WTC11 (cell line): ENCODE results near the gene LCMT2. TPM values are rescaled to one million over a fixed set of nuclear protein-coding genes. Genes with fewer than 3 reads are reported as not detected.

Source experiments
- ATAC-seq: fragments of 200-7000 bp; cut with Tn5 transposase; 2 replicates; pipeline ENCODE4 v1.10.0; 2021; ENCODE audit warnings: mild to moderate bottlenecking, moderate library complexity
- CTCF ChIA-PET: fragments of 300-600 bp; sonication (Branson Sonifier 250); formaldehyde crosslinking; loops from one replicate; lab custom pipeline; 2021; ENCODE audit warnings: antibody characterized with exemption; lab: Charles Lee
- POLR2A ChIA-PET: fragments of 350-600 bp; sonication (Branson Sonifier 250); formaldehyde crosslinking; loops from one replicate; lab custom pipeline; 2021; ENCODE audit warnings: antibody characterized with exemption; lab: Charles Lee
- DNase-seq: peaks from one replicate; pipeline ENCODE4 v3.0.0; 2021; ENCODE audit warnings: low spot score
- H3K27ac Mint-ChIP-seq: 2 replicates; pipeline ENCODE4 v1.8.0; 2021; ENCODE audit warnings: mixed read lengths
- H3K27me3 Mint-ChIP-seq: 2 replicates; pipeline ENCODE4 v1.8.0; 2021; ENCODE audit warnings: low read depth, mild to moderate bottlenecking, moderate library complexity, mixed read lengths
- H3K36me3 Mint-ChIP-seq: 2 replicates; pipeline ENCODE4 v1.8.0; 2021; ENCODE audit warnings: mixed read lengths
- H3K4me1 Mint-ChIP-seq: 2 replicates; pipeline ENCODE4 v1.8.0; 2022; ENCODE audit warnings: mixed read lengths
- H3K4me3 Mint-ChIP-seq: 2 replicates; pipeline ENCODE4 v1.8.0; 2021; ENCODE audit warnings: mild to moderate bottlenecking, moderate library complexity, mixed read lengths
- H3K9me3 Mint-ChIP-seq: 2 replicates; pipeline ENCODE4 v1.8.0; 2021; ENCODE audit warnings: mixed read lengths
- EMX1 ChIP-seq: fragments of 250-450 bp; sonication (Bioruptor Pico); IDR thresholded peaks from 2 replicates; pipeline ENCODE4 v1.8.0; 2021; ENCODE audit warnings: mild to moderate bottlenecking
- FOXK1 ChIP-seq: sonication (generic); formaldehyde crosslinking; IDR thresholded peaks from 2 replicates; pipeline ENCODE4 v1.8.0; 2022; ENCODE audit warnings: mild to moderate bottlenecking, moderate library complexity, missing genetic modification reagents
- FOXP1 ChIP-seq: sonication (generic); formaldehyde crosslinking; IDR thresholded peaks from 2 replicates; pipeline ENCODE4 v1.8.0; 2022; ENCODE audit warnings: missing genetic modification reagents, mild to moderate bottlenecking, moderate library complexity, borderline replicate concordance
- MXD4 ChIP-seq: fragments of 250-450 bp; sonication (Bioruptor Pico); IDR thresholded peaks from 2 replicates; pipeline ENCODE4 v1.8.0; 2021; ENCODE audit warnings: mild to moderate bottlenecking, moderate library complexity, borderline replicate concordance
- NFYB ChIP-seq: sonication (generic); formaldehyde crosslinking; conservative IDR thresholded peaks from 2 replicates; pipeline ENCODE4 v1.8.0; 2022; ENCODE audit warnings: low read depth, missing genetic modification reagents
- NR2C2 ChIP-seq: sonication (generic); formaldehyde crosslinking; IDR thresholded peaks from 2 replicates; pipeline ENCODE4 v1.8.0; 2022; ENCODE audit warnings: mild to moderate bottlenecking, missing genetic modification reagents
- OVOL2 ChIP-seq: fragments of 250-450 bp; sonication (Bioruptor Pico); IDR thresholded peaks from 2 replicates; pipeline ENCODE4 v1.9.0; 2021; ENCODE audit warnings: mild to moderate bottlenecking, borderline replicate concordance
- PRDM15 ChIP-seq: sonication (generic); formaldehyde crosslinking; IDR thresholded peaks from 2 replicates; pipeline ENCODE4 v1.8.0; 2022; ENCODE audit warnings: missing genetic modification reagents
- SMAD3 ChIP-seq: sonication (generic); formaldehyde crosslinking; IDR thresholded peaks from 2 replicates; pipeline ENCODE4 v1.8.0; 2022; ENCODE audit warnings: missing genetic modification reagents, mild to moderate bottlenecking, borderline replicate concordance
- SMAD4 ChIP-seq: sonication (generic); formaldehyde crosslinking; IDR thresholded peaks from 2 replicates; pipeline ENCODE4 v1.8.0; 2022; ENCODE audit warnings: mild to moderate bottlenecking, missing genetic modification reagents
- SOX15 ChIP-seq: fragments of 250-450 bp; sonication (Bioruptor Pico); IDR thresholded peaks from 2 replicates; pipeline ENCODE4 v1.9.0; 2021; ENCODE audit warnings: mild to moderate bottlenecking
- SP1 ChIP-seq: sonication (generic); formaldehyde crosslinking; conservative IDR thresholded peaks from 2 replicates; pipeline ENCODE4 v1.8.1; 2022; ENCODE audit warnings: missing genetic modification reagents
- TEAD1 ChIP-seq: sonication (generic); formaldehyde crosslinking; IDR thresholded peaks from 2 replicates; pipeline ENCODE4 v1.8.0; 2022; ENCODE audit warnings: mild to moderate bottlenecking, missing genetic modification reagents
- TEAD4 ChIP-seq: sonication (generic); formaldehyde crosslinking; IDR thresholded peaks from 2 replicates; pipeline ENCODE4 v1.8.0; 2022; ENCODE audit warnings: mild to moderate bottlenecking, missing genetic modification reagents
- TP53 ChIP-seq: sonication (generic); formaldehyde crosslinking; IDR thresholded peaks from 2 replicates; pipeline ENCODE4 v1.8.1; 2023; ENCODE audit warnings: mild to moderate bottlenecking, missing genetic modification reagents
- ZNF317 ChIP-seq: sonication (generic); formaldehyde crosslinking; IDR thresholded peaks from 2 replicates; pipeline ENCODE4 v1.8.1; 2023; ENCODE audit warnings: low read depth, mild to moderate bottlenecking, moderate library complexity, missing genetic modification reagents, borderline replicate concordance
- ZNF423 ChIP-seq: fragments of 250-450 bp; sonication (Bioruptor Pico); IDR thresholded peaks from 2 replicates; pipeline ENCODE4 v2.1.2; 2022; ENCODE audit warnings: mild to moderate bottlenecking, moderate library complexity
- ZNF671 ChIP-seq: fragments of 250-450 bp; sonication (Bioruptor Pico); IDR thresholded peaks from 2 replicates; pipeline ENCODE4 v1.8.0; 2021; ENCODE audit warnings: mild to moderate bottlenecking
- total RNA-seq: library from RNA; stranded (reverse); gene quantifications from 3 replicates; pipeline ENCODE4 v1.2.3, GENCODE V29; 2021
- TF ChIP-seq, protein P1 (sequence below): fragments of 200-600 bp; IDR thresholded peaks from 2 replicates; pipeline ENCODE4 v1.8.0; 2022; ENCODE audit warnings: antibody characterized with exemption
- TF ChIP-seq, protein P2 (sequence below): sonication (generic); formaldehyde crosslinking; IDR thresholded peaks from 2 replicates; pipeline ENCODE4 v1.8.1; 2022; ENCODE audit warnings: low read depth, missing genetic modification reagents, borderline replicate concordance
- TF ChIP-seq, protein P3 (sequence below): sonication (generic); formaldehyde crosslinking; conservative IDR thresholded peaks from 2 replicates; pipeline ENCODE4 v1.8.1; 2022; ENCODE audit warnings: mild to moderate bottlenecking, missing genetic modification reagents
- TF ChIP-seq, protein P4 (sequence below): fragments of 250-450 bp; sonication (Bioruptor Pico); IDR thresholded peaks from 2 replicates; pipeline ENCODE4 v1.8.0; 2021; ENCODE audit warnings: mild to moderate bottlenecking
- TF ChIP-seq, protein P5 (sequence below): sonication (generic); formaldehyde crosslinking; IDR thresholded peaks from 2 replicates; pipeline ENCODE4 v1.8.0; 2022; ENCODE audit warnings: mild to moderate bottlenecking, missing genetic modification reagents
- TF ChIP-seq, protein P6 (sequence below): sonication (generic); formaldehyde crosslinking; IDR thresholded peaks from 2 replicates; pipeline ENCODE4 v1.8.1; 2023; ENCODE audit warnings: mild to moderate bottlenecking, missing genetic modification reagents, borderline replicate concordance

LCMT2 gene
- total RNA-seq, 1 experiment from 2014 or later, result 7.6 TPM

DNA sequence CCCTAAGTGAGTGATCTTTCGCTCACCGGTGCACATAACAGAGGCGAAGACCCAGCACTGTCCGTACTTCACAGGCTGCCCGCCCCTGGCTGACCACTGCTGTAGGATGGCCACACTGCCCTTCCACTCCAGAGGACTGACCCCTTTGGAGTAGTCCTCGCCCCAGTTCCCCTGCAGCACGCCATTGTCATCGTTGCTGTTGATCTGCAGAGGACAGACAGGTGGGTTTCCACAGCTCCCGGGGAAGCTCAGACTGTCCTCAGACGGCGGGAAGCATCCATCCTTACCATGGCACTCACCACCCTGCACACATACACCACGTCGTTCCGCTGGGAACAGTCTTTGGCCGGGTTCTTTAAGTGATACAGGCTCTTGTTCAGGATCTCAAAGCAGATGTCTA lies 43.1 kb downstream of the LCMT2 start:
- ChIA-PET POLR2A (no interaction called here), CTCF (interaction anchor here (0.5 to 4.6 kb wide), 4 partner anchors 61 to 627 kb away, joined by 3 to 101 read pairs (median 44); no protein-coding TSS in a partner anchor)
- Mint-ChIP-seq H3K4me1 (no peaks in the 10 kb centered on the region), H3K36me3 (no peaks in the 10 kb centered on the region), H3K9me3 (no peaks in the 10 kb centered on the region), H3K4me3 (no peak overlapping the region), H3K27ac (no peak overlapping the region), H3K27me3 (peaks cover 4% of the 10 kb centered on the region)
- no peak for DNase-seq
- no peak for TF ChIP-seq TEAD1 (CRISPR knock-in tag)
- no peak for TF ChIP-seq SP1 (CRISPR knock-in tag)
- TF ChIP-seq EMX1, result no peak
- TF ChIP-seq ZNF317 (CRISPR knock-in tag), result no peak
- TF ChIP-seq SMAD3 (CRISPR knock-in tag), result no peak
- TF ChIP-seq, protein P1, sequence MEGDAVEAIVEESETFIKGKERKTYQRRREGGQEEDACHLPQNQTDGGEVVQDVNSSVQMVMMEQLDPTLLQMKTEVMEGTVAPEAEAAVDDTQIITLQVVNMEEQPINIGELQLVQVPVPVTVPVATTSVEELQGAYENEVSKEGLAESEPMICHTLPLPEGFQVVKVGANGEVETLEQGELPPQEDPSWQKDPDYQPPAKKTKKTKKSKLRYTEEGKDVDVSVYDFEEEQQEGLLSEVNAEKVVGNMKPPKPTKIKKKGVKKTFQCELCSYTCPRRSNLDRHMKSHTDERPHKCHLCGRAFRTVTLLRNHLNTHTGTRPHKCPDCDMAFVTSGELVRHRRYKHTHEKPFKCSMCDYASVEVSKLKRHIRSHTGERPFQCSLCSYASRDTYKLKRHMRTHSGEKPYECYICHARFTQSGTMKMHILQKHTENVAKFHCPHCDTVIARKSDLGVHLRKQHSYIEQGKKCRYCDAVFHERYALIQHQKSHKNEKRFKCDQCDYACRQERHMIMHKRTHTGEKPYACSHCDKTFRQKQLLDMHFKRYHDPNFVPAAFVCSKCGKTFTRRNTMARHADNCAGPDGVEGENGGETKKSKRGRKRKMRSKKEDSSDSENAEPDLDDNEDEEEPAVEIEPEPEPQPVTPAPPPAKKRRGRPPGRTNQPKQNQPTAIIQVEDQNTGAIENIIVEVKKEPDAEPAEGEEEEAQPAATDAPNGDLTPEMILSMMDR, result no peak
- TF ChIP-seq NR2C2 (CRISPR knock-in tag), result no peak
- no peak for TF ChIP-seq NFYB (CRISPR knock-in tag)
- TF ChIP-seq TP53, result no peak
- TF ChIP-seq, protein P2, sequence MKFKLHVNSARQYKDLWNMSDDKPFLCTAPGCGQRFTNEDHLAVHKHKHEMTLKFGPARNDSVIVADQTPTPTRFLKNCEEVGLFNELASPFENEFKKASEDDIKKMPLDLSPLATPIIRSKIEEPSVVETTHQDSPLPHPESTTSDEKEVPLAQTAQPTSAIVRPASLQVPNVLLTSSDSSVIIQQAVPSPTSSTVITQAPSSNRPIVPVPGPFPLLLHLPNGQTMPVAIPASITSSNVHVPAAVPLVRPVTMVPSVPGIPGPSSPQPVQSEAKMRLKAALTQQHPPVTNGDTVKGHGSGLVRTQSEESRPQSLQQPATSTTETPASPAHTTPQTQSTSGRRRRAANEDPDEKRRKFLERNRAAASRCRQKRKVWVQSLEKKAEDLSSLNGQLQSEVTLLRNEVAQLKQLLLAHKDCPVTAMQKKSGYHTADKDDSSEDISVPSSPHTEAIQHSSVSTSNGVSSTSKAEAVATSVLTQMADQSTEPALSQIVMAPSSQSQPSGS (CRISPR knock-in tag), result no peak
- TF ChIP-seq, protein P3, sequence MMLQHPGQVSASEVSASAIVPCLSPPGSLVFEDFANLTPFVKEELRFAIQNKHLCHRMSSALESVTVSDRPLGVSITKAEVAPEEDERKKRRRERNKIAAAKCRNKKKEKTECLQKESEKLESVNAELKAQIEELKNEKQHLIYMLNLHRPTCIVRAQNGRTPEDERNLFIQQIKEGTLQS (CRISPR knock-in tag), result no peak
- TF ChIP-seq SMAD4 (CRISPR knock-in tag), result no peak
- TF ChIP-seq, protein P4, sequence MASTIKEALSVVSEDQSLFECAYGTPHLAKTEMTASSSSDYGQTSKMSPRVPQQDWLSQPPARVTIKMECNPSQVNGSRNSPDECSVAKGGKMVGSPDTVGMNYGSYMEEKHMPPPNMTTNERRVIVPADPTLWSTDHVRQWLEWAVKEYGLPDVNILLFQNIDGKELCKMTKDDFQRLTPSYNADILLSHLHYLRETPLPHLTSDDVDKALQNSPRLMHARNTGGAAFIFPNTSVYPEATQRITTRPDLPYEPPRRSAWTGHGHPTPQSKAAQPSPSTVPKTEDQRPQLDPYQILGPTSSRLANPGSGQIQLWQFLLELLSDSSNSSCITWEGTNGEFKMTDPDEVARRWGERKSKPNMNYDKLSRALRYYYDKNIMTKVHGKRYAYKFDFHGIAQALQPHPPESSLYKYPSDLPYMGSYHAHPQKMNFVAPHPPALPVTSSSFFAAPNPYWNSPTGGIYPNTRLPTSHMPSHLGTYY (CRISPR knock-in tag), result no peak
- no peak for TF ChIP-seq FOXP1 (CRISPR knock-in tag)
- TF ChIP-seq, protein P5, sequence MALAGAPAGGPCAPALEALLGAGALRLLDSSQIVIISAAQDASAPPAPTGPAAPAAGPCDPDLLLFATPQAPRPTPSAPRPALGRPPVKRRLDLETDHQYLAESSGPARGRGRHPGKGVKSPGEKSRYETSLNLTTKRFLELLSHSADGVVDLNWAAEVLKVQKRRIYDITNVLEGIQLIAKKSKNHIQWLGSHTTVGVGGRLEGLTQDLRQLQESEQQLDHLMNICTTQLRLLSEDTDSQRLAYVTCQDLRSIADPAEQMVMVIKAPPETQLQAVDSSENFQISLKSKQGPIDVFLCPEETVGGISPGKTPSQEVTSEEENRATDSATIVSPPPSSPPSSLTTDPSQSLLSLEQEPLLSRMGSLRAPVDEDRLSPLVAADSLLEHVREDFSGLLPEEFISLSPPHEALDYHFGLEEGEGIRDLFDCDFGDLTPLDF (CRISPR knock-in tag), result no peak
- TF ChIP-seq ZNF423, result no peak
- no peak for TF ChIP-seq TEAD4 (CRISPR knock-in tag)
- no peak for ATAC-seq

DNA sequence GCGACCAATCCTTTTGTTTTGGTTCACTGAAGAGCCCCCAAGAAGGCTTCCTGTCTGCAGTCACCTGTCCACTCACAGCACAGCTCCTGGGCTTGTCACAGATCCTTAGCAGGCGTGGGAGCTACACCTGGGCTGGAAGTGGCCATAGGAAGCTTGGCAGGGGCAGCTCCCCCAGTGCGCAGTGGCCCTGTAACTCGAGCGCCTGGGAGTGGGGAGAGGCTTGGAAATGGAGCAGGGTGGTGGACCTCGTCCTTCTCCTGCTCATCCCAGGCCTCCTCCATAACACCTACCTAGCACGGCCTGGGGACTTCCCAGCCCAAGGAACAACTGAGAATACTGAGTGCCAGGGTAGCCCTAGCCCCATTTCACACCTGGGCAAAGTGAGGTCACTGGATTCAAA lies 44.3 kb downstream of the LCMT2 start:
- Mint-ChIP-seq H3K4me1 (no peaks in the 10 kb centered on the region), H3K27me3 (peaks cover 4% of the 10 kb centered on the region), H3K4me3 (no peak overlapping the region), H3K9me3 (no peaks in the 10 kb centered on the region), H3K36me3 (no peaks in the 10 kb centered on the region), H3K27ac (no peak overlapping the region)
- DNase-seq (no peak), ATAC-seq (no peak)
- CTCF ChIA-PET, result interaction anchor here (0.6 to 4.6 kb wide), 36 partner anchors 9 to 666 kb away, joined by 3 to 101 read pairs (median 4); partner anchors contain the start of genes CCNDBP1 and TGM5
- POLR2A ChIA-PET, result no interaction called here
- no peak for TF ChIP-seq MXD4 (CRISPR knock-in tag)
- TF ChIP-seq SOX15 (CRISPR knock-in tag), result no peak
- no peak for TF ChIP-seq PRDM15 (CRISPR knock-in tag)
- TF ChIP-seq NR2C2 (CRISPR knock-in tag), result no peak
- TF ChIP-seq, protein P6, sequence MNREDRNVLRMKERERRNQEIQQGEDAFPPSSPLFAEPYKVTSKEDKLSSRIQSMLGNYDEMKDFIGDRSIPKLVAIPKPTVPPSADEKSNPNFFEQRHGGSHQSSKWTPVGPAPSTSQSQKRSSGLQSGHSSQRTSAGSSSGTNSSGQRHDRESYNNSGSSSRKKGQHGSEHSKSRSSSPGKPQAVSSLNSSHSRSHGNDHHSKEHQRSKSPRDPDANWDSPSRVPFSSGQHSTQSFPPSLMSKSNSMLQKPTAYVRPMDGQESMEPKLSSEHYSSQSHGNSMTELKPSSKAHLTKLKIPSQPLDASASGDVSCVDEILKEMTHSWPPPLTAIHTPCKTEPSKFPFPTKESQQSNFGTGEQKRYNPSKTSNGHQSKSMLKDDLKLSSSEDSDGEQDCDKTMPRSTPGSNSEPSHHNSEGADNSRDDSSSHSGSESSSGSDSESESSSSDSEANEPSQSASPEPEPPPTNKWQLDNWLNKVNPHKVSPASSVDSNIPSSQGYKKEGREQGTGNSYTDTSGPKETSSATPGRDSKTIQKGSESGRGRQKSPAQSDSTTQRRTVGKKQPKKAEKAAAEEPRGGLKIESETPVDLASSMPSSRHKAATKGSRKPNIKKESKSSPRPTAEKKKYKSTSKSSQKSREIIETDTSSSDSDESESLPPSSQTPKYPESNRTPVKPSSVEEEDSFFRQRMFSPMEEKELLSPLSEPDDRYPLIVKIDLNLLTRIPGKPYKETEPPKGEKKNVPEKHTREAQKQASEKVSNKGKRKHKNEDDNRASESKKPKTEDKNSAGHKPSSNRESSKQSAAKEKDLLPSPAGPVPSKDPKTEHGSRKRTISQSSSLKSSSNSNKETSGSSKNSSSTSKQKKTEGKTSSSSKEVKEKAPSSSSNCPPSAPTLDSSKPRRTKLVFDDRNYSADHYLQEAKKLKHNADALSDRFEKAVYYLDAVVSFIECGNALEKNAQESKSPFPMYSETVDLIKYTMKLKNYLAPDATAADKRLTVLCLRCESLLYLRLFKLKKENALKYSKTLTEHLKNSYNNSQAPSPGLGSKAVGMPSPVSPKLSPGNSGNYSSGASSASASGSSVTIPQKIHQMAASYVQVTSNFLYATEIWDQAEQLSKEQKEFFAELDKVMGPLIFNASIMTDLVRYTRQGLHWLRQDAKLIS, result no peak
- TF ChIP-seq ZNF671 (CRISPR knock-in tag), result no peak
- TF ChIP-seq OVOL2 (CRISPR knock-in tag), result no peak
- no peak for TF ChIP-seq FOXK1 (CRISPR knock-in tag)
